C4-2B (cell line): ENCODE results near the gene ICOS.

Source experiments
- CTCF ChIP-seq: fragments of 450-650 bp; conservative IDR thresholded peaks from 2 replicates; pipeline ENCODE4 v1.5.1; 2017; ENCODE audit warnings: mild to moderate bottlenecking
- ZFX ChIP-seq: fragments of 450-650 bp; IDR thresholded peaks from 2 replicates; pipeline ENCODE4 v1.6.1; 2017

- TF ChIP-seq CTCF (no peak), ZFX (no peak)
These were observed 45.1 kb upstream of the ICOS start for GRCh38 chr2:203891474-203891873.
